HepG2 (cell line): Measurements from ENCODE around the gene AIF1. TPM values are rescaled to one million over a fixed set of nuclear protein-coding genes. Genes with fewer than 3 reads are reported as not detected.

Experiments
- CHCHD3 ChIP-seq: sonication (generic); formaldehyde crosslinking; IDR thresholded peaks from 2 replicates; pipeline ENCODE4 v1.8.0; 2022; ENCODE audit warnings: mild to moderate bottlenecking, missing genetic modification reagents, moderate library complexity
- CHD4 ChIP-seq: fragments of 200-600 bp; sonication (generic); IDR thresholded peaks from 2 replicates; pipeline ENCODE4 v1.7.0; 2017; ENCODE audit warnings: mild to moderate bottlenecking, low read length, borderline replicate concordance
- CREM ChIP-seq, 2 experiments: sonication (generic) in 1 of 2; formaldehyde crosslinking in 1 of 2; IDR thresholded peaks; 2 replicates each; pipeline versions ENCODE4 v1.4.0 to v1.6.1; 2016 to 2020; ENCODE audit warnings: antibody characterized with exemption in 1 of 2, mild to moderate bottlenecking in 1 of 2, missing genetic modification reagents in 1 of 2
- HNF4G ChIP-seq, 2 experiments: sonication (generic) in 1 of 2; formaldehyde crosslinking in 1 of 2; IDR thresholded peaks; 2 replicates each; pipeline versions ENCODE4 v1.4.0 to v1.6.1; 2011 to 2020; ENCODE audit warnings: borderline replicate concordance in 2 of 2, low read depth in 2 of 2, mild to moderate bottlenecking in 2 of 2, low read length in 1 of 2, missing genetic modification reagents in 1 of 2, moderate library complexity in 1 of 2
- NFE2L2 ChIP-seq: fragments of 150-350 bp; IDR thresholded peaks from 2 replicates; pipeline ENCODE4 v1.6.1; 2014; ENCODE audit warnings: low read length
- PAWR ChIP-seq: sonication (generic); formaldehyde crosslinking; IDR thresholded peaks from 2 replicates; pipeline ENCODE4 v1.4.0; 2020; ENCODE audit warnings: missing genetic modification reagents, mild to moderate bottlenecking, borderline replicate concordance
- RAD51 ChIP-seq: fragments of 450-650 bp; IDR thresholded peaks from 2 replicates; pipeline ENCODE4 v1.6.1; 2016; ENCODE audit warnings: borderline replicate concordance
- SMAD1 ChIP-seq: sonication (generic); formaldehyde crosslinking; IDR thresholded peaks from 2 replicates; pipeline ENCODE4 v1.4.0; 2020; ENCODE audit warnings: missing genetic modification reagents, low read depth, mild to moderate bottlenecking, borderline replicate concordance
- ZEB1 ChIP-seq: IDR thresholded peaks from 2 replicates; pipeline ENCODE4 v1.6.1; 2012; ENCODE audit warnings: mild to moderate bottlenecking, low read depth, inconsistent platforms; ENCODE audit not compliant: insufficient replicate concordance
- ZNF263 ChIP-seq: sonication (generic); formaldehyde crosslinking; IDR thresholded peaks from 2 replicates; pipeline ENCODE4 v1.4.0; 2020; ENCODE audit warnings: missing genetic modification reagents
- ZNF451 ChIP-seq: sonication (generic); formaldehyde crosslinking; IDR thresholded peaks from 2 replicates; pipeline ENCODE4 v1.5.0; 2020; ENCODE audit warnings: mild to moderate bottlenecking, missing genetic modification reagents
- ZNF672 ChIP-seq: sonication (generic); formaldehyde crosslinking; IDR thresholded peaks from 2 replicates; pipeline ENCODE4 v1.8.1; 2022; ENCODE audit warnings: missing genetic modification reagents
- ZNF713 ChIP-seq: sonication (generic); formaldehyde crosslinking; IDR thresholded peaks from 2 replicates; pipeline ENCODE4 v1.4.0; 2020; ENCODE audit warnings: mild to moderate bottlenecking, missing genetic modification reagents
- polyA plus RNA-seq, 8 experiments: library from polyadenylated mRNA; depleted of rRNA in 3 of 8; stranded (reverse) in 7 of 8; unstranded in 1 of 8; fragments of >200 nt; fragmentation: Illumina TruSeq in 4 of 8; extraction: Trizol in 4 of 8; gene quantifications; 2 replicates each; pipeline versions ENCODE4 v1.2.1 to v1.2.3, GENCODE V29; 2011 to 2016; ENCODE audit warnings: low read depth in 4 of 8, missing spikeins in 1 of 8, mixed read lengths in 1 of 8; ENCODE audit not compliant: insufficient read depth in 1 of 8
- total RNA-seq, 5 experiments: library from RNA; depleted of rRNA; stranded (reverse); fragments of >200 nt; fragmentation: Illumina TruSeq; extraction: Trizol; gene quantifications; 2 replicates each; pipeline ENCODE4 v1.2.3, GENCODE V29; 2016; ENCODE audit warnings: low read depth in 1 of 5
- TF ChIP-seq, protein P1 (sequence below): sonication (generic); formaldehyde crosslinking; IDR thresholded peaks from 2 replicates; pipeline ENCODE4 v1.5.1; 2020; ENCODE audit warnings: mild to moderate bottlenecking, missing genetic modification reagents, borderline replicate concordance
- TF ChIP-seq, protein P2 (sequence below): IDR thresholded peaks from 2 replicates; pipeline ENCODE4 v1.4.0; 2020; ENCODE audit warnings: mild to moderate bottlenecking, missing genetic modification reagents
- TF ChIP-seq, protein P3 (sequence below): sonication (generic); formaldehyde crosslinking; IDR thresholded peaks from 2 replicates; pipeline ENCODE4 v1.8.0; 2023; ENCODE audit warnings: mild to moderate bottlenecking, missing genetic modification reagents
- TF ChIP-seq, protein P4 (sequence below): IDR thresholded peaks from 2 replicates; pipeline ENCODE4 v1.6.1; 2016; ENCODE audit warnings: missing compliant biosample characterization, missing genetic modification reagents, borderline replicate concordance

The AIF1 gene
- total and polyA plus RNA-seq, 2 of the 13 experiments (the other 11 are each of a cell fraction or from before 2014, with no cell fraction given), result 1.5 TPM; not detected in 1

DNA sequence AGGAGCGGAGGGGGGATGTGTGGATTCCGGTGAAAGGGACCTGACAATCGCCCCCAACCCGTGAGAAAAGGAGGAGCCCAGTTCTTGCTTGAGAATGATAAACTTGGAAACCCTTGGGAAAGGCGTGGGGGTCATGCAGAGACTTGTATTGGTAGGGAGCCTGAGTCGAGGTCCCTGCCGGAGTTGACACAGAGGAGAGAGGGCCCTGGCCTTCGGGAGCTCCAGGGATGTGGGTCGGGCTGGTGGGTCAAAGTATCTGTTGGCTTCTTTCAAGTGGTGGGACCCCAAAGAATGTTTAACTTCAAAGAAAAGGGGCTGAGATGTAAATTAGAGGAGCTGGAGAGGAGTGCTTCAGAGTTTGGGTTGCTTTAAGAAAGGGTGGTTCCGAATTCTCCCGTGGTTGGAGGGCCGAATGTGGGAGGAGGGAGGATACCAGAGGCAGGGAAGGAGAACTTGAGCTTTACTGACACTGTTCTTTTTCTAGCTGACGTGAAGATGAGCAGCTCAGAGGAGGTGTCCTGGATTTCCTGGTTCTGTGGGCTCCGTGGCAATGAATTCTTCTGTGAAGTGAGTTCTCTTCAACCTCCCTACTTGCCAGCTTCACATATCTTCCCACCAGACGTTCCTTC is 51.4 kb downstream of the AIF1 start (continued):
- TF ChIP-seq, protein P1, sequence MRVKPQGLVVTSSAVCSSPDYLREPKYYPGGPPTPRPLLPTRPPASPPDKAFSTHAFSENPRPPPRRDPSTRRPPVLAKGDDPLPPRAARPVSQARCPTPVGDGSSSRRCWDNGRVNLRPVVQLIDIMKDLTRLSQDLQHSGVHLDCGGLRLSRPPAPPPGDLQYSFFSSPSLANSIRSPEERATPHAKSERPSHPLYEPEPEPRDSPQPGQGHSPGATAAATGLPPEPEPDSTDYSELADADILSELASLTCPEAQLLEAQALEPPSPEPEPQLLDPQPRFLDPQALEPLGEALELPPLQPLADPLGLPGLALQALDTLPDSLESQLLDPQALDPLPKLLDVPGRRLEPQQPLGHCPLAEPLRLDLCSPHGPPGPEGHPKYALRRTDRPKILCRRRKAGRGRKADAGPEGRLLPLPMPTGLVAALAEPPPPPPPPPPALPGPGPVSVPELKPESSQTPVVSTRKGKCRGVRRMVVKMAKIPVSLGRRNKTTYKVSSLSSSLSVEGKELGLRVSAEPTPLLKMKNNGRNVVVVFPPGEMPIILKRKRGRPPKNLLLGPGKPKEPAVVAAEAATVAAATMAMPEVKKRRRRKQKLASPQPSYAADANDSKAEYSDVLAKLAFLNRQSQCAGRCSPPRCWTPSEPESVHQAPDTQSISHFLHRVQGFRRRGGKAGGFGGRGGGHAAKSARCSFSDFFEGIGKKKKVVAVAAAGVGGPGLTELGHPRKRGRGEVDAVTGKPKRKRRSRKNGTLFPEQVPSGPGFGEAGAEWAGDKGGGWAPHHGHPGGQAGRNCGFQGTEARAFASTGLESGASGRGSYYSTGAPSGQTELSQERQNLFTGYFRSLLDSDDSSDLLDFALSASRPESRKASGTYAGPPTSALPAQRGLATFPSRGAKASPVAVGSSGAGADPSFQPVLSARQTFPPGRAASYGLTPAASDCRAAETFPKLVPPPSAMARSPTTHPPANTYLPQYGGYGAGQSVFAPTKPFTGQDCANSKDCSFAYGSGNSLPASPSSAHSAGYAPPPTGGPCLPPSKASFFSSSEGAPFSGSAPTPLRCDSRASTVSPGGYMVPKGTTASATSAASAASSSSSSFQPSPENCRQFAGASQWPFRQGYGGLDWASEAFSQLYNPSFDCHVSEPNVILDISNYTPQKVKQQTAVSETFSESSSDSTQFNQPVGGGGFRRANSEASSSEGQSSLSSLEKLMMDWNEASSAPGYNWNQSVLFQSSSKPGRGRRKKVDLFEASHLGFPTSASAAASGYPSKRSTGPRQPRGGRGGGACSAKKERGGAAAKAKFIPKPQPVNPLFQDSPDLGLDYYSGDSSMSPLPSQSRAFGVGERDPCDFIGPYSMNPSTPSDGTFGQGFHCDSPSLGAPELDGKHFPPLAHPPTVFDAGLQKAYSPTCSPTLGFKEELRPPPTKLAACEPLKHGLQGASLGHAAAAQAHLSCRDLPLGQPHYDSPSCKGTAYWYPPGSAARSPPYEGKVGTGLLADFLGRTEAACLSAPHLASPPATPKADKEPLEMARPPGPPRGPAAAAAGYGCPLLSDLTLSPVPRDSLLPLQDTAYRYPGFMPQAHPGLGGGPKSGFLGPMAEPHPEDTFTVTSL (CRISPR knock-in tag), result 0 out of 2 replicates have a peak, but pooled peaks have one; percentile 38
- TF ChIP-seq CHD4 (no peak), CREM (IDR thresholded peaks at IDR 0.05) (no peak), CREM (CRISPR knock-in tag; IDR thresholded peaks at IDR 0.05) (no peak), SMAD1 (no peak), ZEB1 (no peak), RAD51 (no peak), ZNF451 (CRISPR knock-in tag) (no peak), ZNF713 (no peak), ZNF263 (CRISPR knock-in tag) (no peak), ZNF672 (no peak), CHCHD3 (CRISPR knock-in tag) (no peak), HNF4G (IDR thresholded peaks at IDR 0.05; ENCODE audit: borderline replicate concordance, low read depth, low read length) (no peak), HNF4G (CRISPR knock-in tag; IDR thresholded peaks at IDR 0.05; ENCODE audit: borderline replicate concordance, low read depth) (no peak), NFE2L2 (no peak), PAWR (CRISPR knock-in tag) (no peak)
- TF ChIP-seq, protein P2, sequence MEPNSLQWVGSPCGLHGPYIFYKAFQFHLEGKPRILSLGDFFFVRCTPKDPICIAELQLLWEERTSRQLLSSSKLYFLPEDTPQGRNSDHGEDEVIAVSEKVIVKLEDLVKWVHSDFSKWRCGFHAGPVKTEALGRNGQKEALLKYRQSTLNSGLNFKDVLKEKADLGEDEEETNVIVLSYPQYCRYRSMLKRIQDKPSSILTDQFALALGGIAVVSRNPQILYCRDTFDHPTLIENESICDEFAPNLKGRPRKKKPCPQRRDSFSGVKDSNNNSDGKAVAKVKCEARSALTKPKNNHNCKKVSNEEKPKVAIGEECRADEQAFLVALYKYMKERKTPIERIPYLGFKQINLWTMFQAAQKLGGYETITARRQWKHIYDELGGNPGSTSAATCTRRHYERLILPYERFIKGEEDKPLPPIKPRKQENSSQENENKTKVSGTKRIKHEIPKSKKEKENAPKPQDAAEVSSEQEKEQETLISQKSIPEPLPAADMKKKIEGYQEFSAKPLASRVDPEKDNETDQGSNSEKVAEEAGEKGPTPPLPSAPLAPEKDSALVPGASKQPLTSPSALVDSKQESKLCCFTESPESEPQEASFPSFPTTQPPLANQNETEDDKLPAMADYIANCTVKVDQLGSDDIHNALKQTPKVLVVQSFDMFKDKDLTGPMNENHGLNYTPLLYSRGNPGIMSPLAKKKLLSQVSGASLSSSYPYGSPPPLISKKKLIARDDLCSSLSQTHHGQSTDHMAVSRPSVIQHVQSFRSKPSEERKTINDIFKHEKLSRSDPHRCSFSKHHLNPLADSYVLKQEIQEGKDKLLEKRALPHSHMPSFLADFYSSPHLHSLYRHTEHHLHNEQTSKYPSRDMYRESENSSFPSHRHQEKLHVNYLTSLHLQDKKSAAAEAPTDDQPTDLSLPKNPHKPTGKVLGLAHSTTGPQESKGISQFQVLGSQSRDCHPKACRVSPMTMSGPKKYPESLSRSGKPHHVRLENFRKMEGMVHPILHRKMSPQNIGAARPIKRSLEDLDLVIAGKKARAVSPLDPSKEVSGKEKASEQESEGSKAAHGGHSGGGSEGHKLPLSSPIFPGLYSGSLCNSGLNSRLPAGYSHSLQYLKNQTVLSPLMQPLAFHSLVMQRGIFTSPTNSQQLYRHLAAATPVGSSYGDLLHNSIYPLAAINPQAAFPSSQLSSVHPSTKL (CRISPR knock-in tag), result no peak
- TF ChIP-seq, protein P3, sequence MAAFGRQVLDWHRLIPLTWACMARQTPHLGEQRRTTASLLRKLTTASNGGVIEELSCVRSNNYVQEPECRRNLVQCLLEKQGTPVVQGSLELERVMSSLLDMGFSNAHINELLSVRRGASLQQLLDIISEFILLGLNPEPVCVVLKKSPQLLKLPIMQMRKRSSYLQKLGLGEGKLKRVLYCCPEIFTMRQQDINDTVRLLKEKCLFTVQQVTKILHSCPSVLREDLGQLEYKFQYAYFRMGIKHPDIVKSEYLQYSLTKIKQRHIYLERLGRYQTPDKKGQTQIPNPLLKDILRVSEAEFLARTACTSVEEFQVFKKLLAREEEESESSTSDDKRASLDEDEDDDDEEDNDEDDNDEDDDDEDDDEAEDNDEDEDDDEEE (CRISPR knock-in tag), result peak; percentile 61; the same call in 1 of the 2 replicates
- TF ChIP-seq, protein P4, sequence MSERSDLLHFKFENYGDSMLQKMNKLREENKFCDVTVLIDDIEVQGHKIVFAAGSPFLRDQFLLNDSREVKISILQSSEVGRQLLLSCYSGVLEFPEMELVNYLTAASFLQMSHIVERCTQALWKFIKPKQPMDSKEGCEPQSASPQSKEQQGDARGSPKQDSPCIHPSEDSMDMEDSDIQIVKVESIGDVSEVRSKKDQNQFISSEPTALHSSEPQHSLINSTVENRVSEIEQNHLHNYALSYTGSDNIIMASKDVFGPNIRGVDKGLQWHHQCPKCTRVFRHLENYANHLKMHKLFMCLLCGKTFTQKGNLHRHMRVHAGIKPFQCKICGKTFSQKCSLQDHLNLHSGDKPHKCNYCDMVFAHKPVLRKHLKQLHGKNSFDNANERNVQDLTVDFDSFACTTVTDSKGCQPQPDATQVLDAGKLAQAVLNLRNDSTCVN (CRISPR knock-in tag), result no peak
